HepG2 (cell line): ENCODE measurements around the gene GLUD2. TPM values are rescaled to one million over a fixed set of nuclear protein-coding genes. Genes with fewer than 3 reads are reported as not detected.
"Not testable (repeated sequence)": the region's sequence is repeated elsewhere in the genome, so short reads cannot be mapped to it uniquely, and the experiment has no call there.

Source experiments
- AHDC1 ChIP-seq: sonication (generic); formaldehyde crosslinking; IDR thresholded peaks from 2 replicates; pipeline ENCODE4 v1.5.1; 2020; ENCODE audit warnings: mild to moderate bottlenecking, missing genetic modification reagents, borderline replicate concordance
- EP300 ChIP-seq, 3 experiments: sonication (generic) in 1 of 3; formaldehyde crosslinking in 1 of 3; IDR thresholded peaks; 2 replicates each; pipeline versions ENCODE4 v1.5.1 to v1.6.1; 2011 to 2020; ENCODE audit warnings: low read depth in 2 of 3, low read length in 2 of 3, borderline replicate concordance in 1 of 3, improper control_type of control experiment in 1 of 3, mild to moderate bottlenecking in 1 of 3, missing genetic modification reagents in 1 of 3, moderate library complexity in 1 of 3
- FOXA1 ChIP-seq, 2 experiments: fragments of 450-650 bp in 1 of 2; sonication (generic) in 1 of 2; formaldehyde crosslinking in 1 of 2; IDR thresholded peaks; 2 replicates each; pipeline versions ENCODE4 v1.4.0 to v1.6.1; 2016 to 2020; ENCODE audit warnings: missing genetic modification reagents in 1 of 2
- FOXO1 ChIP-seq: sonication (generic); formaldehyde crosslinking; IDR thresholded peaks from 2 replicates; pipeline ENCODE4 v1.4.0; 2020; ENCODE audit warnings: missing genetic modification reagents
- HHEX ChIP-seq: IDR thresholded peaks from 2 replicates; pipeline ENCODE4 v1.6.1; 2016; ENCODE audit warnings: control low read depth
- HOMEZ ChIP-seq: IDR thresholded peaks from 2 replicates; pipeline ENCODE4 v1.6.1; 2016; ENCODE audit warnings: low read depth
- RXRB ChIP-seq: IDR thresholded peaks from 2 replicates; pipeline ENCODE4 v1.6.1; 2016; ENCODE audit warnings: borderline replicate concordance, missing genetic modification reagents, missing compliant biosample characterization
- SALL1 ChIP-seq: sonication (generic); formaldehyde crosslinking; IDR thresholded peaks from 2 replicates; pipeline ENCODE4 v1.8.0; 2022; ENCODE audit warnings: mild to moderate bottlenecking, missing genetic modification reagents
- TBX3 ChIP-seq: fragments of 450-650 bp; IDR thresholded peaks from 2 replicates; pipeline ENCODE4 v1.6.1; 2017; ENCODE audit warnings: antibody characterized with exemption, mild to moderate bottlenecking, inconsistent platforms, borderline replicate concordance
- TCF7 ChIP-seq: sonication (generic); IDR thresholded peaks from 2 replicates; pipeline ENCODE4 v1.6.1; 2016; ENCODE audit warnings: antibody characterized with exemption, low read depth
- ZGPAT ChIP-seq: IDR thresholded peaks from 2 replicates; pipeline ENCODE4 v1.6.1; 2016; ENCODE audit warnings: mild to moderate bottlenecking
- polyA plus RNA-seq, 8 experiments: library from polyadenylated mRNA; depleted of rRNA in 3 of 8; stranded (reverse) in 7 of 8; unstranded in 1 of 8; fragments of >200 nt; fragmentation: Illumina TruSeq in 4 of 8; extraction: Trizol in 4 of 8; gene quantifications; 2 replicates each; pipeline versions ENCODE4 v1.2.1 to v1.2.3, GENCODE V29; 2011 to 2016; ENCODE audit warnings: low read depth in 4 of 8, missing spikeins in 1 of 8, mixed read lengths in 1 of 8; ENCODE audit not compliant: insufficient read depth in 1 of 8
- total RNA-seq, 5 experiments: library from RNA; depleted of rRNA; stranded (reverse); fragments of >200 nt; fragmentation: Illumina TruSeq; extraction: Trizol; gene quantifications; 2 replicates each; pipeline ENCODE4 v1.2.3, GENCODE V29; 2016; ENCODE audit warnings: low read depth in 1 of 5
- TF ChIP-seq, protein P1 (sequence below): sonication (generic); formaldehyde crosslinking; conservative IDR thresholded peaks from 2 replicates; pipeline ENCODE4 v1.4.0; 2020; ENCODE audit warnings: mild to moderate bottlenecking, missing genetic modification reagents, moderate library complexity

The GLUD2 gene
- total and polyA plus RNA-seq, 2 of the 13 experiments (the other 11 are each of a cell fraction or from before 2014, with no cell fraction given) = 3.4 to 8.0 TPM

- TF ChIP-seq ZGPAT (CRISPR knock-in tag) (peak; percentile 51; the same call in 1 of the 2 replicates), FOXO1 (peak; percentile 64; the same call in 1 of the 2 replicates), HOMEZ (CRISPR knock-in tag) (peak; percentile 44; the same call in 1 of the 2 replicates), AHDC1 (CRISPR knock-in tag) (peak; percentile 26; the same call in 1 of the 2 replicates), EP300 (IDR thresholded peaks at IDR 0.05; ENCODE audit: low read depth in 2 of 2, low read length in 2 of 2) (peak in 1 of 2 experiments; percentile 63; a peak in 2 of 4 replicates), FOXA1 (IDR thresholded peaks at IDR 0.05) (peak; percentile 57; the same call in 1 of the 2 replicates), FOXA1 (CRISPR knock-in tag; IDR thresholded peaks at IDR 0.05) (peak; percentile 66; the same call in 1 of the 2 replicates), TCF7 (peak; percentile 48), HHEX (CRISPR knock-in tag) (0 out of 2 replicates have a peak, but pooled peaks have one; percentile 7), SALL1 (CRISPR knock-in tag) (peak; percentile 39; the same call in 1 of the 2 replicates), TBX3 (0 out of 2 replicates have a peak, but pooled peaks have one; percentile 23), RXRB (CRISPR knock-in tag) (peak; percentile 91)
- TF ChIP-seq, protein P1, sequence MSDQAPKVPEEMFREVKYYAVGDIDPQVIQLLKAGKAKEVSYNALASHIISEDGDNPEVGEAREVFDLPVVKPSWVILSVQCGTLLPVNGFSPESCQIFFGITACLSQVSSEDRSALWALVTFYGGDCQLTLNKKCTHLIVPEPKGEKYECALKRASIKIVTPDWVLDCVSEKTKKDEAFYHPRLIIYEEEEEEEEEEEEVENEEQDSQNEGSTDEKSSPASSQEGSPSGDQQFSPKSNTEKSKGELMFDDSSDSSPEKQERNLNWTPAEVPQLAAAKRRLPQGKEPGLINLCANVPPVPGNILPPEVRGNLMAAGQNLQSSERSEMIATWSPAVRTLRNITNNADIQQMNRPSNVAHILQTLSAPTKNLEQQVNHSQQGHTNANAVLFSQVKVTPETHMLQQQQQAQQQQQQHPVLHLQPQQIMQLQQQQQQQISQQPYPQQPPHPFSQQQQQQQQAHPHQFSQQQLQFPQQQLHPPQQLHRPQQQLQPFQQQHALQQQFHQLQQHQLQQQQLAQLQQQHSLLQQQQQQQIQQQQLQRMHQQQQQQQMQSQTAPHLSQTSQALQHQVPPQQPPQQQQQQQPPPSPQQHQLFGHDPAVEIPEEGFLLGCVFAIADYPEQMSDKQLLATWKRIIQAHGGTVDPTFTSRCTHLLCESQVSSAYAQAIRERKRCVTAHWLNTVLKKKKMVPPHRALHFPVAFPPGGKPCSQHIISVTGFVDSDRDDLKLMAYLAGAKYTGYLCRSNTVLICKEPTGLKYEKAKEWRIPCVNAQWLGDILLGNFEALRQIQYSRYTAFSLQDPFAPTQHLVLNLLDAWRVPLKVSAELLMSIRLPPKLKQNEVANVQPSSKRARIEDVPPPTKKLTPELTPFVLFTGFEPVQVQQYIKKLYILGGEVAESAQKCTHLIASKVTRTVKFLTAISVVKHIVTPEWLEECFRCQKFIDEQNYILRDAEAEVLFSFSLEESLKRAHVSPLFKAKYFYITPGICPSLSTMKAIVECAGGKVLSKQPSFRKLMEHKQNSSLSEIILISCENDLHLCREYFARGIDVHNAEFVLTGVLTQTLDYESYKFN (CRISPR knock-in tag) = peak; percentile 86
- TF ChIP-seq EP300 (CRISPR knock-in tag; IDR thresholded peaks at IDR 0.05; ENCODE audit: borderline replicate concordance) = not testable (repeated sequence)
Observed at GRCh38 chrX:121084247-121084646, 36.8 kb downstream of the GLUD2 start (continued).
